Stimulated activated CD8-positive, alpha-beta memory T cell treated with anti-CD3 and anti-CD28 coated beads, Interleukin-2, amount 100 ng/mL, for 48 hours (primary cell): ENCODE data around the gene PCDHGA12.
"Not testable (repeated sequence)": the region's sequence is repeated elsewhere in the genome, so short reads cannot be mapped to it uniquely, and the experiment has no call there.

Experiments used
- DNase-seq, 2 donors: peaks; one replicate each; pipeline ENCODE4 v3.0.0-alpha.2; 2020; ENCODE audit warnings: low read depth in 2 of 2

PCDHGA12 gene

GRCh38 chr5:141407790-141408505 lies 22.4 kb upstream of the PCDHGA12 start, which contains the start of gene PCDHGB6:
Gene PCDHGB6 (plus strand): TSS chr5:141408021. CDS start chr5:141408203, 182 bp downstream.
- not testable (repeated sequence) for DNase-seq

- DNase-seq = no peak
These were observed 20.6 kb upstream of the PCDHGA12 start for GRCh38 chr5:141409598-141410306.

- DNase-seq = no peak
These were observed 18.7 kb upstream of the PCDHGA12 start for GRCh38 chr5:141411575-141411974.

GRCh38 chr5:141412854-141413539 lies 17.3 kb upstream of the PCDHGA12 start, which contains the start of gene PCDHGA10:
Gene PCDHGA10 (plus strand): TSS chr5:141412987. CDS start chr5:141413176, 189 bp downstream.
- DNase-seq = peak in 1 of 2 donors; percentile 26

GRCh38 chr5:141413540-141414069 lies 16.7 kb upstream of the PCDHGA12 start:
- DNase-seq = no peak

GRCh38 chr5:141414548-141415274 lies 15.6 kb upstream of the PCDHGA12 start:
- not testable (repeated sequence) for DNase-seq

- not testable (repeated sequence) for DNase-seq
These were observed 15.1 kb upstream of the PCDHGA12 start for GRCh38 chr5:141415275-141415618.

- peak; percentile 37 to 51 for DNase-seq
These were observed 12.7 kb upstream of the PCDHGA12 start, which contains the start of gene PCDHGB7 for GRCh38 chr5:141417494-141418172. Gene PCDHGB7 (plus strand): TSS chr5:141417677. CDS start chr5:141417860, 183 bp downstream.

GRCh38 chr5:141419074-141419880 lies 11.0 kb upstream of the PCDHGA12 start:
- no peak for DNase-seq

GRCh38 chr5:141420855-141421488 lies 9.3 kb upstream of the PCDHGA12 start, which contains the start of gene PCDHGA11:
Gene PCDHGA11 (plus strand): TSS chr5:141421051. CDS start chr5:141421228, 177 bp downstream.
- DNase-seq = peak in 1 of 2 donors; percentile 45

GRCh38 chr5:141421489-141421855 lies 8.8 kb upstream of the PCDHGA12 start:
- no peak for DNase-seq

GRCh38 chr5:141422742-141423291 lies 7.5 kb upstream of the PCDHGA12 start:
- DNase-seq = no peak

- no peak for DNase-seq
These were observed 2.4 kb upstream of the PCDHGA12 start for GRCh38 chr5:141427783-141428426.

- DNase-seq = no peak
These were observed 979 bp downstream of the PCDHGA12 start for GRCh38 chr5:141431286-141431685.

GRCh38 chr5:141432308-141432707 lies 2.0 kb downstream of the PCDHGA12 start:
- not testable (repeated sequence) for DNase-seq

GRCh38 chr5:141432726-141433125 lies 2.4 kb downstream of the PCDHGA12 start:
- not testable (repeated sequence) for DNase-seq

GRCh38 chr5:141434006-141434405 lies 3.7 kb downstream of the PCDHGA12 start:
- DNase-seq = no peak

GRCh38 chr5:141437221-141437620 lies 6.9 kb downstream of the PCDHGA12 start:
- no peak for DNase-seq
